Measurements from ENCODE around the gene LEUTX.
"Not testable (repeated sequence)": the region's sequence is repeated elsewhere in the genome, so short reads cannot be mapped to it uniquely, and the experiment has no call there.

The LEUTX gene

GRCh38 chr19:39809368-39809767 lies 30.7 kb downstream of the LEUTX start:
- no peak for DNase-seq
- no peaks in the 10 kb centered on the region for H3K4me1 ChIP-seq
- TF ChIP-seq CTCF (IDR thresholded peaks at IDR 0.05; ENCODE audit: low read depth, low read length): no peak
- no peak overlapping the region for H3K4me3 ChIP-seq (ENCODE audit: low read depth, low read length)
- no peaks in the 10 kb centered on the region for H3K9me3 ChIP-seq
- peaks cover 6% of the 10 kb centered on the region; the same call in 1 of the 2 replicates for H3K27me3 ChIP-seq
- no peaks in the 10 kb centered on the region for H3K36me3 ChIP-seq

- Histone ChIP-seq H3K27me3 (peaks cover 6% of the 10 kb centered on the region; the same call in 1 of the 2 replicates), H3K4me1 (no peaks in the 10 kb centered on the region), H3K36me3 (no peaks in the 10 kb centered on the region), H3K4me3 (ENCODE audit: low read depth, low read length) (no peak overlapping the region), H3K9me3 (no peaks in the 10 kb centered on the region)
- no peak for DNase-seq
- TF ChIP-seq CTCF (IDR thresholded peaks at IDR 0.05; ENCODE audit: low read depth, low read length): no peak
These were observed 31.8 kb downstream of the LEUTX start for GRCh38 chr19:39810424-39810823.

GRCh38 chr19:39811064-39811463 lies 32.4 kb downstream of the LEUTX start:
- peaks cover 6% of the 10 kb centered on the region; the same call in 1 of the 2 replicates for H3K27me3 ChIP-seq

GRCh38 chr19:39813264-39813993 lies 34.8 kb downstream of the LEUTX start:
- no peak for DNase-seq
- Histone ChIP-seq H3K4me1 (no peaks in the 10 kb centered on the region), H3K27me3 (peaks cover 4% of the 10 kb centered on the region; the same call in 1 of the 2 replicates), H3K4me3 (ENCODE audit: low read depth, low read length) (no peak overlapping the region), H3K36me3 (no peaks in the 10 kb centered on the region), H3K9me3 (no peaks in the 10 kb centered on the region)
- no peak for TF ChIP-seq CTCF (IDR thresholded peaks at IDR 0.05; ENCODE audit: low read depth, low read length)

More at GRCh38 chr19:39811064-39811463, 32.4 kb downstream of the LEUTX start:
- DNase-seq: no peak
- no peak for TF ChIP-seq CTCF (IDR thresholded peaks at IDR 0.05; ENCODE audit: low read depth, low read length)
- Histone ChIP-seq H3K4me1 (no peaks in the 10 kb centered on the region), H3K9me3 (no peaks in the 10 kb centered on the region), H3K4me3 (ENCODE audit: low read depth, low read length) (no peak overlapping the region), H3K36me3 (no peaks in the 10 kb centered on the region)

GRCh38 chr19:39814111-39814510 lies 35.5 kb downstream of the LEUTX start:
- H3K4me3 ChIP-seq (ENCODE audit: low read depth, low read length); DNase-seq; H3K4me1 ChIP-seq; H3K9me3 ChIP-seq; H3K36me3 ChIP-seq; H3K27me3 ChIP-seq: not testable (repeated sequence)

GRCh38 chr19:39814595-39814994 lies 35.9 kb downstream of the LEUTX start:
- Histone ChIP-seq H3K4me3 (ENCODE audit: low read depth, low read length) (no peak overlapping the region), H3K27me3 (peaks cover 4% of the 10 kb centered on the region; the same call in 1 of the 2 replicates), H3K36me3 (no peaks in the 10 kb centered on the region), H3K4me1 (no peaks in the 10 kb centered on the region), H3K9me3 (no peaks in the 10 kb centered on the region)
- no peak for TF ChIP-seq CTCF (IDR thresholded peaks at IDR 0.05; ENCODE audit: low read depth, low read length)
- no peak for DNase-seq

All from BE2C (cell line).